ENCODE results near the gene MAP2K4.

Gene MAP2K4

DNA sequence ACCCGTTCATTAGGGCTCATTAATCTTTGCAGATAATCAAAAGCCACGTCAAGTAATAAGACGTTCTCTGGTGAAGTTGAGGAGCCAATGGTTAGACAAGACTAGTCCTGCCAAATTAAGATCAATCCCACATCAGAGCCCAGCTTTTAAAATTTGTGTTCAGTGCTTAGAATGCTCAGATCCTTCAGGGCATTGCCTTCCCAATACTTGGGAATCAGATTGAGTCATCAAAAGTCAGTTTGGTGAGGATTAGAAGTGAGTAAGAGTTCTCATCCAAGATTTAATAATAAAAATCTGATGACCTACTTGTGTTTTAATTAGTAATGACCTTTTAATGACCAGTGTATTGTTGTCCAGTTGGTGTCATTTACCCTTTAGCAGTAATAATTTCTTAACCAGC, 19.8 kb downstream of the MAP2K4 start:
- ATAC-seq: no peak

- peak; percentile 81 to 91 for ATAC-seq
These were observed 20.6 kb downstream of the MAP2K4 start for GRCh38 chr17:12041312-12041711.

DNA sequence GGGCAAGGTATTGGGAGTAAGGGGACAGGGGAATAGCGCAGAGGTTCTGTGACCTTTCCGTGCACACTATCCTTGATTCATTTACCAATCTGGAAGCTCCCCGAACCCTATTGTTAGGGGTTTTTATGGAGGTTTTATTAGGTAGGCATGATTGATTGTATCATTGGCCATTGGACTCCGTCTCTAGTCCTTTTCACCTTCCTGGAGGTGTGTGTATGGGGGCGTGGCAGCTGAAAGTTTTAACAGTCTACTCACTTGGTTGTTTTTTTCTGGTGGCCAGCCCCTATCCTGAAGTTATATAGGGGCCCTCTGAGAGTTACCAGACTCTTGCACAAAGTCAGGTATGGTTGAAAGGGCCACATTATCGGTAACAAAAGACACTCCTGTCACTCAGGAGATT, 23.0 kb downstream of the MAP2K4 start:
- no peak for ATAC-seq

DNA sequence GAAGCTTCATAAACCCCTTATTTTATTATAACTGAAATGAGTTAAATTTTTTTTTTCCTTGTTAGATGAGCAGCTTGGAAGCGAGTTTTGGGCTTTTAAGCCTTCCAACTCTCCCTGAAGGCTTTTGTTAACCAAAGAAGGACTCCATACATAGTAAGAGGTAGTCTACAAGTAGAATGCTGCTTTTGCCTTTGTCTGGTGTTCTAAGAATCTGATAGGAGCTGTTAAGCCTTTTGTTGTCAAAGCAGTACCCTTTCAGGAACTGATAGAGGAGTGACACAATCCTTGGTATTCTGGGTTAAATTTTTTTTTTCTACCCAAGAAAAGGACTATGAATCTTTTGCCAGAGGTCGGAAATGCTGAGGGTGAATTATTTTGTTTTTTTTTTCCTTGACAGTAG, 26.1 kb downstream of the MAP2K4 start:
- ATAC-seq: no peak

- no peak for ATAC-seq
These were observed 27.2 kb downstream of the MAP2K4 start for GRCh38 chr17:12047681-12048376.

DNA sequence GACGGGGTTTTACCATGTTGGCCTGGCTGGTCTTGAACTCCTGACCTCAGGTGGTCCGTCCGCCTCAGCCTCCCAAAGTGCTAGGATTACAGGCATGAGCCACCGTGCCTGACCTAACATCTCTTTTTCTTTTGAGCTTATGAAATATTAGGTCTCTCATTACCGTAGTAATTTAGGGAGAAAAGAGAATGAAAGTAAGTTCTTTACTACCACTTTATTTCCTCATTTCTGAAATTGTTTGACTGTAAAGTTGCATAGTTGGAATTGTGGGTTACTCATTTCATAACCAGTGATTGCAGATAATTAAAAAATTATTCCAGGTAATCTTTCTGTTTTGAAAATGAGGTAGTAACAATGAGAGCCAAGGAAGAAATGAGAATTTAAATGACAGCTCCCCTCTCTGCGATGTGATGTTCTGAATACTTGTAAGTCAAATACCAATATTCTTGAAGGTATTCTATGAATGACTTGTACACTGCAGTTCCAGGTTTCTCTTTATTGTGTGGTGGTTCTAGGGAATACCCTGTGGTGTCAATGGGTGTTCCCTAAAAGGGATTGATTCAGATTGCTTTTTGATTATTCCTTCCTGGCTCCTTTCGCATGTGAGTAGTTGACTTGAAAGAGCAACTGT, 28.3 kb downstream of the MAP2K4 start:
- ATAC-seq: no peak

DNA sequence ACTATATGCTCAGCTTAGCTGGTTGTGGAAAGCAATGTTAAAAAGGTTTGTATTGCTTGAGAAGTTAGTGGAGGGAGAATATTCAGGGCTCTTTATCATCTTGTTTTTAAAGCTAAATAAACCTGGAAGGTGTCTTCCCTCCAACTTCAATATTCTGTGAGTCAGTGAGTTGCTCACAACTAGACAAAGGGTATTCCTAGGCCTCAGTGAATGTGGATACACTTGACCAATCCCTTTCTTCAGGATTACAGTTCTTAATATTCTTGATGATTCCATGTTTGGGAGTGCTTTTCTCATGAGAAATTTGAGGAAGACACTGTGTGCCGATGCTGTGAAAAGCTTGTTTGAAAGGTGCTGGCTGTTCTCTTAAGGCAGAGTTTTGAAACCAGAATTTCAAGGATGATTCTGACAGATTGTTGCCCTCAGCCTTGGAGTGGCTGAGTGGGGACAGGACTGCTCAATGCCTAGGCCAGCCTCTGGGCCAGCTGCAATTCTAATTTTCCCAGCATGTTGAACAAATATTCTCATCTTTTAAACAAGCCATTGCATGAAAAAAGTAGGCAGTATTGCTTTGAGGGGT, 30.1 kb downstream of the MAP2K4 start:
- ATAC-seq: no peak

- ATAC-seq: no peak
These were observed 32.9 kb downstream of the MAP2K4 start for GRCh38 chr17:12053552-12053951.

GRCh38 chr17:12055889-12056288, 35.2 kb downstream of the MAP2K4 start:
- ATAC-seq: peak; percentile 44 to 60

- ATAC-seq: no peak
These were observed 36.8 kb downstream of the MAP2K4 start for GRCh38 chr17:12057520-12057919.

GRCh38 chr17:12058535-12058934, 37.9 kb downstream of the MAP2K4 start:
- ATAC-seq: no peak

DNA sequence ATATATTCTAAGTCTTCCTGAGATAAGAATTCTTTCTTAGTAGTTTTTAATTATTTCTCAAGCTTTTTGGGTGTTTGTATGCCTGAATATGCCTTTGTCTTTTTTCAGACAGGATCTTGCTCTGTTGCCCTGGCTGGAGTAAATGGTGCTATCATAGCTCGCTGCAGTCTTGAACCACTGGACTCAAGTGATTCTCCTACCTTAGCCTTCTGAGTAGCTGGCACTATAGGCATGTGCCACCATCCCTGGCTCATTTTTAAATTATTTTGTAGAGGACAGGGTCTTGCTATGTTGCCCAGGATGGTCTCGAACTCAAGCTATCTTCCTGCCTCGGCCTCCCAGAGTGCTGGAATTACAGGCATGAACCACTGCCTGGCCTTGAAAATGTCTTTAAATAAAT, 41.6 kb downstream of the MAP2K4 start:
- ATAC-seq: no peak

GRCh38 chr17:12064395-12064794, 43.7 kb downstream of the MAP2K4 start:
- no peak for ATAC-seq

DNA sequence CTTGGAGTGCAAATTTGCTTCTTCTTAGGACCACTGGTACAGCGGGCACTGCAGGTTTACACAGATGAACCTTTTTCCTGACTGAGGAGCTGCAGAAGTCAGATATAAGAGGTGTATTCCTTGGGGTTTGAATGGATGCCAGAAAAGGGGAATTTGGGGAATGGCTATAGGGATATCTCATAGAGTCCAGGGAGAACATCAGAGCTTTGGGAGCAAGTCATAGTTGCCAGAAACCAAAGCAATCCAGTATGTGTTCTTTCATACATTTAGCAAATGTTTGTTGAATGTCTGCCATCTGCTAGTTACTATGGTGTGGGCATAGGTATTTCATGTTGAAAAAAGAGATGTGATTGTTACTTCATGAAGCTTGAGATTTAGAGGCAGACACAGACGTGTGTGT, 46.8 kb downstream of the MAP2K4 start:
- no peak for ATAC-seq

DNA sequence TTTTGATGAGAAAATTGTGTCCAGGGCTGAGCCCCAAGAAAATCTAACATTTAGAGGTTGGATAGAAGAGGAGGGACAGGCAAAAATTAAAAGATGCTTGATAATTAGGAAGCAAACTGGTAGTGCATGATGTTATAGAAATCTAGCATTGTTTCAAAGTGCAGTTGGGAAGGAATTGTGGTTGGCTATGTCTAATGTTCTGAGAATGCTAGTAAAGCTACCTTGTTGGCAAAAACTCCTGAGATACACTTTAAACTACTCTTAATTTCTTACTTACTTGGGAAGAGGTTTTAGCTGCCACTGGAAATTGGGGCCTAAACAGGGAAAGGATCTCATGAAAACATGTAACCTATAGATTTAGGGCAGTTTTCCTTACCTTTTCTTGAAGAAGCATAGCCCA, 48.3 kb downstream of the MAP2K4 start:
- no peak for ATAC-seq

DNA sequence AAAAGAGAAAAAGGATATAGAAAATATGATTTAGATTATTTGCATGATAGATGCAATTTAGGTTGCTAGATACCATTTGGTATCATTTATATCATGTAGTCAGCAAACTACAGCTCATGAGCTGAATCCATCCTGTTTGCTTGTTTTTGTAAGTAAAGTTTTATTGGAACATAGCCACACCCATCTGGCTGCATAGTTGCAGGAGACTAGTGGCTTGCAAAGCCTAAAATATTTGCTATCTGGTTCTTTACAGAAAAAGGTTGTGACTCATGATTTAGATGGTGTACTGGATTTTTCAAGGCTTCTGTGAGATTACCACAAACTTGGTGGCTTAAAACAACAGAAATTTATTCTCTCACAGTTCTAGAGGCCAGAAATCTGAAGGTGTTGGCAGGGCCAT, 49.9 kb downstream of the MAP2K4 start:
- ATAC-seq: no peak

DNA sequence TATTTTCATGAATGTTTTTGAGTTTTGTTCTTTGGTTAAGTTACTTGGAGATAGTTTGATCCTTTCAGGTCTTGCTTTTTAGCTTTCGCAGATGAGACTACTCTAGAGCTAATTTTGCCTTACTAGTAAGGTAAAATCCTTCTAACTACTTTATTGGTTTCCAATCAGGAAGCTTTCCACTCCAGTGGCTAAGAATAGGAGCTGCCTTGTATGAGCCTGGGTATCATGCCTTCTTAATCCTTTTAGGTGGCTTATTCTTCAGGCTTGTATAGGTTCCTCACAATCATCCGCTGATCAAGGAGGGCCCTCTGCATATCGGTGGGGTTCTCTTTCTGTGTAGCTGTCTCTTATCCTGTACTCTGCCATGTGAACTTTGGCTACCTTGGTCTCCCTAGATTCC, 53.7 kb downstream of the MAP2K4 start:
- ATAC-seq: no peak

DNA sequence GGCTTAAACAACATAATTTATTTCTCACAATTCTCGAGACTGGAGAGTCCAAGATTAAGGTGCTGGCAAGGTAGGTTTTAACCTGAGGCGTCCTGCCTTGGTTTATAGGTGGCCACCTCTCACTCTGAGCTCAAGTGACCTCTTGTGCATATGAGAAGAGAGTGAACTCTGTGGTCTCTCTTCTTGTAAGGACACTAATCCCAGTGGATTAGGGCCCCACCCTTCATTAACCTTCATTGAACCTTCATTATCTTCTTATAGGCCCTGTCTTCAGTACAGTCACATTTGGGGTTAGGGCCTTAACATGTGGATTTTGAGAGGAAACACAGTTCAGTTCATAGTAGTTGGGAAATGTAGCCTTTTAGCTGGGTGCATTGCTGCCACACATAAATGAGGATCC, 57.1 kb downstream of the MAP2K4 start:
- ATAC-seq: no peak

DNA sequence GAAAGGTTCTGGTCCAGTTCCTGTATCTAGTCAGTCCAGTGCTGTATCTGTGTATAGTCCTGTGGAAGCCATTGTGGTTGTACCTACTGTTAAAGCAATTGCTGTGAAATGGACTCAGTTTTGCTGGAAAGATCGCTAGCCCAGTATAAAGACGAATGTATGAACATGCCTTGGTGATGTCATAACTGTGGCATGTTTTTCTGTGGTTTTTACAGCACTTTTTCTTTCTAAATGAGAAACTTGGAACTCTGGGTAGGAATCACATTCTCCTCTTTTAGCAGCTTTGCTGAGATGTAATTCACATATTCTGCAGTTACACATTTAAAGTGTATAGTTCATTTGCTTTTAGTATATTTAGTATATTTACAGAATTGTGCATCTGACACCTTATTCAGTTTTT, 58.1 kb downstream of the MAP2K4 start:
- ATAC-seq: no peak

GRCh38 chr17:12081720-12082119, 61.0 kb downstream of the MAP2K4 start:
- no peak for ATAC-seq

GRCh38 chr17:12085076-12085949, 64.6 kb downstream of the MAP2K4 start:
- no peak for ATAC-seq

DNA sequence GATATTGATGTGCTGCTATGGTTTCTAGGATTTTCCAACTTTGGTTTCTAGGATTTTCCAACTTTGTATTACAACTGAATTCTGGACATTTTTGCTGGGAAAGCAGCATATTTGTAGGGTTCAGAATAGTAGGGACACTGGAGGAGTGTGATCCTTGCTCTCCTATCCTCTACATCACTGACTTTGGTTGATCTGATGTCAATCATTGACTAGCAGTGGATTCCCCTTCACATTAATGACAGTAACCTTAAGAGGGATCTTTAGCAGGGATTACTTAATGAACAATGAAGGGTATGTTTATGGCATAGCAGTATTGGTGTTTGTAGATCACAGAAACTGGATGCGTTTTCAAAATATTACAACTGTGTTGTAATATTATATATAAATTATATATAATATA, 67.4 kb downstream of the MAP2K4 start:
- no peak for ATAC-seq

- ATAC-seq: no peak
These were observed 69.2 kb downstream of the MAP2K4 start for GRCh38 chr17:12089809-12090384.

Data from activated CD4-positive, CD25-positive, alpha-beta regulatory T cell treated with anti-CD3 and anti-CD28 coated beads, Interleukin-2, amount 50 U/mL, for 24 hours (primary cell).